Measurements from ENCODE around the gene HAVCR1.
"Not testable (repeated sequence)": the region's sequence is repeated elsewhere in the genome, so short reads cannot be mapped to it uniquely, and the experiment has no call there.

Gene HAVCR1

DNA sequence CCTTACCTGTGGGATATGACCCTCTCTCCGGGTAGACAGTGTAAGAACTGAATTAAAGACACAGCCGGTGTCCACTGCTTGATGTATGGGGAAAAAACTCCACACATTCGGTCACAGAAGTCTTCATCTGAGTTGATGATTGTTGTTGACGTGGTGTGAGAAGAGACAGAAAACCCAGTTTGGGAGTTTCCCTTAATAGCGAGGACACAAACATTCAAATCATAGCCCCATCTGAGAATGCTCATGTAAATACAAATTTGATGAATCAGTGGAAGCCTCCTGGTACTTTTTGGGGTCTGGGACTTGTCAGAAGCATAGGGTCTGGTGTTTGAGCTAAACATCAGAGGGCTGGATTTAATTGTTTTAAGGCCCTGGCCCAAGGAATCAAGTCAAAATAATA is 11.0 kb downstream of the HAVCR1 start:
- H3K9ac ChIP-seq (ENCODE audit: low read depth, low read length), result no peak overlapping the region
- H3K4me2 ChIP-seq (ENCODE audit: low read length), result no peak overlapping the region
- H3K4me3 ChIP-seq (ENCODE audit: low read length), result no peak overlapping the region
- H3K27me3 ChIP-seq (ENCODE audit: control insufficient read depth, insufficient read depth, low read length), result no peaks in the 10 kb centered on the region
- no peaks in the 10 kb centered on the region for H3K4me1 ChIP-seq (ENCODE audit: control insufficient read depth, insufficient read depth, low read length)
- H3K9me3 ChIP-seq (replicated peaks; ENCODE audit: low read length), result no peaks in the 10 kb centered on the region
- H3K36me3 ChIP-seq (ENCODE audit: insufficient read depth, low read length), result no peaks in the 10 kb centered on the region

DNA sequence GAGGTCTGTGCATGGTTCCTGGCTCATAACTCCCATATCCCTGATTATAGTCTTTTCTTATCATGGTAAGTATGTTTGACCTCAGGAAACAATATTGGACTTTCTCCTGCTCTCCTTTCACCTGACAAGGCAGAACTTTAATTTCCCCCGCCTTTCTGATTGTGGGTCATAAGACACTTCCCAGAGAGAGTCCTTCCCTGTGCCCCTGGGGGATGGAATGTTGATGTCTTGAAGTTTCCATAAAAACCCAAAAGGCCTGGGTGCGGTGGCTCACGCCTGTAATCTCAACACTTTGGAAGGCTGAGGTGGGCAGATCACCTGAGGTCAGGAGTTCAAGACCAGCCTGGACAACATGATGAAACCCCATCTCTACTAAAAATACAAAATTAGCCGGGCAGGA is 11.9 kb downstream of the HAVCR1 start:
- H3K9ac ChIP-seq (ENCODE audit: low read depth, low read length); H3K9me3 ChIP-seq (replicated peaks; ENCODE audit: low read length); H3K36me3 ChIP-seq (ENCODE audit: insufficient read depth, low read length); H3K4me3 ChIP-seq (ENCODE audit: low read length); H3K4me1 ChIP-seq (ENCODE audit: control insufficient read depth, insufficient read depth, low read length); H3K27me3 ChIP-seq (ENCODE audit: control insufficient read depth, insufficient read depth, low read length); H3K4me2 ChIP-seq (ENCODE audit: low read length): not testable (repeated sequence)

DNA sequence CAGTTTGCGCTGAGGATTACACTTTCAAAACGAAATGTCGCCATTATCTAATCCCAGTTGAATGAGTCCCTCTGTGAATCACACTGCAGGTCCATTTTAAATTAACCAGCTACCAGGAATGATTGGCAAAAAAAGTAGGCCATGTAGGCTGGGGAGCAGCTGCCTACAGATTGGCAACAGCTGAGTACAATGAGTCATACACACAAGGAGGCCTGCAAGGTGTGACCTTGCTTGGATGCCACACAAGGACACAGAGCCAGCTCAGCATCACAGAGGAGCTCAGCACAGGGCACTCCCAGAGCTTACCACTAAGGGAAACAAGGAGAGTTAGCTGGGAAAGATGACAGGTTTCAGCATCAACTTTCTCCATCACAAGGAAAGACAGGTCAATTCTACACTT is 12.9 kb downstream of the HAVCR1 start:
- Histone ChIP-seq H3K4me2 (ENCODE audit: low read length) (no peak overlapping the region), H3K9ac (ENCODE audit: low read depth, low read length) (no peak overlapping the region), H3K36me3 (ENCODE audit: insufficient read depth, low read length) (no peaks in the 10 kb centered on the region), H3K4me3 (ENCODE audit: low read length) (no peak overlapping the region), H3K9me3 (replicated peaks; ENCODE audit: low read length) (no peaks in the 10 kb centered on the region), H3K27me3 (ENCODE audit: control insufficient read depth, insufficient read depth, low read length) (no peaks in the 10 kb centered on the region), H3K4me1 (ENCODE audit: control insufficient read depth, insufficient read depth, low read length) (no peaks in the 10 kb centered on the region)

DNA sequence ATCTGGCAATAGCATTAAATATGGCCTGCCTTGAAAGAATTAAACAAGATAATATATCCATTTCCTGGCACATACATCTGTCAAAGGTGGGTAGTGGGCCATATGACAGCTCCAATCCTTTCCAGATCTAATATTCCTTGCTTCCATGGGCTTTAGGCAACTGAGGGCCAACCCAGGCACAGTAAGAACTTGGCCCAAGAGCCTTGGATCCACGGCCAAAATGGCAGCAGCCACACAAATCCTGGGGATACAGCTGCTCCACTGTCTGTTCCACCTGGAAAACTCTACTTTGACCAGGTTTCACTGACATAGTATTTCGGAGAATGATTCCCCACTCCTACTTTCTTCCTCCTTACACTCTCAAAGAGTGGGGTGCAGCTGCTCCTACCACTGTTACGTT is 13.3 kb downstream of the HAVCR1 start:
- H3K27me3 ChIP-seq (ENCODE audit: control insufficient read depth, insufficient read depth, low read length), result no peaks in the 10 kb centered on the region
- H3K4me3 ChIP-seq (ENCODE audit: low read length), result no peak overlapping the region
- no peaks in the 10 kb centered on the region for H3K4me1 ChIP-seq (ENCODE audit: control insufficient read depth, insufficient read depth, low read length)

DNA sequence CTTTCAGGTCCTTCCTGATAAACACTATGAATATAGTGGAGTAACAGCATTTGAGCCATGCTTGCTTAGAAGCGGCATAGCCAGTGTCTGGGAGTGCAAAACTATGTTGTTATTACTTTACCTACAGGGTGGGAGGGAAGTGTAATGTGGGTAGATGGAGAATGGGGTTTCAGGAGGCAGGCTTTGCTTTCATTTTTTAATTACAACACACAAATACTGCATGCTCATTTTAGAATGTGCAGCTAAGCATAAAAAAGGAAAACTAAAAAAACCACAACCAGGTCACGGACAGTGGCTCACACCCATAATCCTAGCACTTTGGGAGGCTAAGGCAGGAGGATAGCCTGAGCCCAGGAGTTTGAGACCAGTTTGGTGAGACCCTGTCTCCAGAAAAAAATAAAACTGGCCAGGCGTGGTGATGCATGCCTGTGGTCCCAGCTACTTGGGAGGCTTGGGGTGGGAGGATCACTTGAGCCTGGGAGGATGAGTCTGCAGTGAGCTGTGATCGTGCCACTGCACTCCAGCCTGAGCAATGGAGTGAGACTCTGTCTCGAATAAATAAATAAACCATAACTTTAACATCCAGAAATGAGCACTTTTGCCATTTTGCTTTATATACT is 20.2 kb downstream of the HAVCR1 start:
- H3K9ac ChIP-seq (ENCODE audit: low read depth, low read length), result no peak overlapping the region
- no peaks in the 10 kb centered on the region for H3K36me3 ChIP-seq (ENCODE audit: insufficient read depth, low read length)
- H3K4me1 ChIP-seq (ENCODE audit: control insufficient read depth, insufficient read depth, low read length), result no peaks in the 10 kb centered on the region
- H3K4me2 ChIP-seq (ENCODE audit: low read length), result no peak overlapping the region
- H3K9me3 ChIP-seq (replicated peaks; ENCODE audit: low read length), result no peaks in the 10 kb centered on the region
- H3K27me3 ChIP-seq (ENCODE audit: control insufficient read depth, insufficient read depth, low read length), result no peaks in the 10 kb centered on the region
- H3K4me3 ChIP-seq (ENCODE audit: low read length), result no peak overlapping the region

More for the DNA sequence above, 13.3 kb downstream of the HAVCR1 start:
- Histone ChIP-seq H3K9me3 (replicated peaks; ENCODE audit: low read length) (no peaks in the 10 kb centered on the region), H3K4me2 (ENCODE audit: low read length) (no peak overlapping the region), H3K9ac (ENCODE audit: low read depth, low read length) (no peak overlapping the region), H3K36me3 (ENCODE audit: insufficient read depth, low read length) (no peaks in the 10 kb centered on the region)

DNA sequence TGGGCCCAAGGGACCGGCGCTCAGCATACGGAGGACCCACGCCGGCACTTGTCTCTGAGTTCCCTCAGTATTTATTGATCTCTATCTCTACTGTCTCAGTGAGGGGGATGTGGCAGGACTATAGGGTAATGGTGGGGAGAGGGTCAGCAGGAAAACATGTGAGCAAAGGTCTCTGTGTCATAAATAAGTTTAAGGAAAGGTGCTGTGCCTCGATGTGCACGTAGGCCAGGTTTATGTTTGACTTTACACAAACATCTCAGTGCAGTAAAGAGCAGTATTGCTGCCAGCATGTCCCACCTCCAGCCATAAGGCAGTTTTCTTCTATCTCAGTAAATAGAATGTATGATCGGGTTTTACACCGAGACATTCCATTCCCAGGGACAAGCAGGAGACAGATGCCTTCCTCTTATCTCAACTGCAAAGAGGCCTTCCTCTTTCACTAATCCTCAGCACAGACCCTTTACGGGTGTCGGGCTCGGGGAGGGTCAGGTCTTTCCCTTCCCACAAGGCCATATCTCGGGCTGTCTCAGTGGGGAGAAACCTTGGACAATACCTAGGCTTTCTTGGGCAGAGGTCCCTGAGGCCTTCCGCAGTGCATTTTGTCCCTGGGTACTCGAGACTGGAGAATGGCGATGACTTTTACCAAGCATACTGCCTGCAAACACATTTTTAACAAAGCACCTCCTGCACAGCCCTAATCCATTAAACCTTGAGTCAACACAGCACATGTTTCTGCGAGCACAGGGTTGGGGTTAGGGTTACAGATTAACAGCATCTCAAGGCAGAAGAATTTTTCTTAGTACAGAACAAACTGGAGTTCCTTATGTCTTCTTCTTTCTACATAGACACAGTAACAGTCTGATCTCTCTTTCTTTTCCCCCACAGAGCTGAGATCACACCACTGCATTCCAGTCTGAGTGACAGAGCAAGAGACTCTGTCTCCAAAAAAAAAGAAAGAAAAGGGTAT is 24.5 kb downstream of the HAVCR1 start:
- not testable (repeated sequence) for H3K4me3 ChIP-seq (ENCODE audit: low read length); H3K4me2 ChIP-seq (ENCODE audit: low read length); H3K4me1 ChIP-seq (ENCODE audit: control insufficient read depth, insufficient read depth, low read length); H3K27me3 ChIP-seq (ENCODE audit: control insufficient read depth, insufficient read depth, low read length); H3K36me3 ChIP-seq (ENCODE audit: insufficient read depth, low read length); H3K9ac ChIP-seq (ENCODE audit: low read depth, low read length); H3K9me3 ChIP-seq (replicated peaks; ENCODE audit: low read length)

DNA sequence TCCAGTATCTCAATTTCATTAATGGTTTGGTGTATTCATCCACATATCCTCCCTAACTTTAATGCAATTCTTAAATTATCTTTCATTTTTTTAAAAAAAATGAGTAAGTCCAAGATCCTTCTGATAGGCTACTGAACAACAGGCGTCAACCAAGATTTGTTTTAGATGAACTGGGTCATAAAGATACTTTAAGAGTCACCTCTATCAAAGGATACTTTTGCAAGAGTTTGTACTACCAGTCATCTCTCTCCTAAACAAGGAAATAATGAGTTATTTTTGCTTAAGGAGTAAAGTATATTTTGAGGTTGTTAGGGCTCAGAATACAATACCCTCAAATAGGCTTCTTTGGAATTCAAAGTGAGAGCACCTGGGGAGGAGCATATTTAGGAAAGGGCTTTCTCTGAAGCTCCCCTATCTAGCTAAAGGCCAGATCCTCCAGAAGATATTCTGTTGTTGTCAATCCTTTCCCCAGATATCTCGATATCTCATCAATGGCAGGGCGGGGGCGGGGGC is 25.8 kb downstream of the HAVCR1 start:
- no peaks in the 10 kb centered on the region for H3K27me3 ChIP-seq (ENCODE audit: control insufficient read depth, insufficient read depth, low read length)
- no peak overlapping the region for H3K4me3 ChIP-seq (ENCODE audit: low read length)
- H3K4me1 ChIP-seq (ENCODE audit: control insufficient read depth, insufficient read depth, low read length), result no peaks in the 10 kb centered on the region
- no peaks in the 10 kb centered on the region for H3K36me3 ChIP-seq (ENCODE audit: insufficient read depth, low read length)
- H3K9me3 ChIP-seq (replicated peaks; ENCODE audit: low read length), result no peaks in the 10 kb centered on the region
- H3K9ac ChIP-seq (ENCODE audit: low read depth, low read length), result no peak overlapping the region
- H3K4me2 ChIP-seq (ENCODE audit: low read length), result no peak overlapping the region

DNA sequence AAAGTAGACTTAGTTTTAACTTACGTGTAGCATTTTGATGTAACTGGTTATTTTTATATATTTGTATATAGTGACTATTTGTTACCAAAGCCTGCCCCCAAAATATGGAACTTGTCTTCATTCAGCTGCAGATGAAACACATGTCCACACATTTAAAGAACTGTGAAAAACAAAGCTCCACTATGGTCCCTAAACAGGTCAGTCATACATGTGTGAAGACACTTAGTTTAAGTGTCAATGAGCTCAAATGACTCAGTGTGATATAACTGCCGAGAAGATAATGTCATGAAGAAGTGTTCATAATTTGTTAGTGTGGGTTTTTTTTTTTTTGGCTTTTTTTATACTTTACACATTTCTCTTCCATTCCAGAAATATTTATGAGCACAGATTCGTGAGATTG is 28.2 kb downstream of the HAVCR1 start:
- Histone ChIP-seq H3K9ac (ENCODE audit: low read depth, low read length) (no peak overlapping the region), H3K4me1 (ENCODE audit: control insufficient read depth, insufficient read depth, low read length) (no peaks in the 10 kb centered on the region), H3K4me2 (ENCODE audit: low read length) (no peak overlapping the region), H3K27me3 (ENCODE audit: control insufficient read depth, insufficient read depth, low read length) (no peaks in the 10 kb centered on the region), H3K9me3 (replicated peaks; ENCODE audit: low read length) (no peaks in the 10 kb centered on the region), H3K36me3 (ENCODE audit: insufficient read depth, low read length) (no peaks in the 10 kb centered on the region), H3K4me3 (ENCODE audit: low read length) (no peak overlapping the region)

DNA sequence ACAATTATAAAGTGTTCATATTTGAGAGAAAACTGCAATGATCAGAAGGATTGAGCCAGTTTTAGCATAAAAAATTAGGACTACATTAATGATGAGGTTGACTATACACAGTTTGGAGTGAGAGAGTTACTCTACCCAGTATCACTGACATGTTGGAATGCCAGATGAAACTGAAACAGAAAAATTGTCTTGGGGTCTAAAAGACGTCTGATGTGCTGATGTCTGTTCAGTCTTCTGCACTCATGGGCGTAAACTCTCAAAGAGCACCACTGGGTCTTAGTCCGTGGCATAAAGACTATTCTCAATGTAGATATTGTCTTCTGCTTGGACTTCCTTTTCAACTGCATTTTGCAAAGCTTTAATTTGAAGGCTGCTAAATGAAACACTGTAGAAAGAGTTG is 29.5 kb downstream of the HAVCR1 start:
- Histone ChIP-seq H3K9me3 (replicated peaks; ENCODE audit: low read length) (no peaks in the 10 kb centered on the region), H3K36me3 (ENCODE audit: insufficient read depth, low read length) (no peaks in the 10 kb centered on the region), H3K27me3 (ENCODE audit: control insufficient read depth, insufficient read depth, low read length) (no peaks in the 10 kb centered on the region), H3K4me3 (ENCODE audit: low read length) (no peak overlapping the region), H3K4me1 (ENCODE audit: control insufficient read depth, insufficient read depth, low read length) (no peaks in the 10 kb centered on the region), H3K9ac (ENCODE audit: low read depth, low read length) (no peak overlapping the region), H3K4me2 (ENCODE audit: low read length) (no peak overlapping the region)

DNA sequence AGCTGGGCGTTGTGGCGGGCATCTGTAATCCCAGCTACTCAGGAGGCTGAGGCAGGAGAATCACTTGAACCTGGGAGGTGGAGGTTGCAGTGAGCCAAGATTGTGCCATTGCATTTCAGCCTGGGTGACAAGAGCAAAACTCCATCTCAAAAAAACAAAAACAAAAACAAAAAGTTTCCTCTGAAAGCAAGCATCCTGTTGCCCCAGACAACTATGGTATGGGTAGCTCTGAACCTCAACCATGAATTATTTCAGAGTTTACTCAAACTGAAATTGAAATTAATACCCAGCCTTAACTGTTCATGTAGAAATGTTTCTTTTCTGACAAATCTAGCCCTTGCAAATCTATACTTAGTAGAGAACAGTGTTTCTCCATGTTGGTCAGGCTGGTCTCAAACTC is 31.3 kb downstream of the HAVCR1 start:
- H3K27me3 ChIP-seq (ENCODE audit: control insufficient read depth, insufficient read depth, low read length); H3K4me1 ChIP-seq (ENCODE audit: control insufficient read depth, insufficient read depth, low read length); H3K9ac ChIP-seq (ENCODE audit: low read depth, low read length); H3K4me2 ChIP-seq (ENCODE audit: low read length); H3K4me3 ChIP-seq (ENCODE audit: low read length); H3K9me3 ChIP-seq (replicated peaks; ENCODE audit: low read length); H3K36me3 ChIP-seq (ENCODE audit: insufficient read depth, low read length): not testable (repeated sequence)

DNA sequence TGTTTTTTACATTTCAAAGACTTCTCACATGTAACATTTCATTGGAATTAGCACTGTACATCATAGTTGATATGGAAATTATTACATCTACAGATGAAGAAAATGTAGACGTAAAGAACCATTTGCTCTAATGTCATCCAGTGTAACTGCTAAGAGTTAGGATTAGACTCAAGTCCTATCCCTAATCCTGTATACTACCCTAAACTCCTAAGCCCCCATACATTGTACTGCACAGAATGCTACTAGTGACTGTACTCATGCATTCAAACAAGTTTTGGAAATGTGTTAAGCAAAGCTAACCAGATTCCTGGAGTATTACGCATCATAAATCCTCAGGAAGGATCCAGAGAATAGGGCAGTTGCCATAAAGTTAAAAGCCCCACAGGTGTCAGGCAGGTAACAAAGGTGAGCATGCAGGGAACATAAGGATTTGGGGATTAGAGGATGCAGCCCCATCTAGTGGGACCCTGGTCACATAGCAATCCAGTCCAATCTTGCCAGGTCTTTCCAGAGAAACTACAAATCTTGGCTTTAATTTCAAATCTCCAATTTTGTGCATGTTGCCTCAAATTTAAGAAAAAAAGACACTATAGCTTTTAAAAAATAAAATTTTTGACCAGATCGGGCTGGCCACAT is 32.0 kb downstream of the HAVCR1 start:
- Histone ChIP-seq H3K36me3 (ENCODE audit: insufficient read depth, low read length) (no peaks in the 10 kb centered on the region), H3K9me3 (replicated peaks; ENCODE audit: low read length) (no peaks in the 10 kb centered on the region), H3K4me2 (ENCODE audit: low read length) (no peak overlapping the region), H3K27me3 (ENCODE audit: control insufficient read depth, insufficient read depth, low read length) (no peaks in the 10 kb centered on the region), H3K4me1 (ENCODE audit: control insufficient read depth, insufficient read depth, low read length) (no peaks in the 10 kb centered on the region), H3K4me3 (ENCODE audit: low read length) (no peak overlapping the region), H3K9ac (ENCODE audit: low read depth, low read length) (no peak overlapping the region)

Measured in skeletal muscle satellite cell (primary cell).